ENCODE data around the gene ZHX3.
A peak's percentile ranks its signal among the peaks of the same experiment; 100 is the strongest.

The ZHX3 gene

GRCh38 chr20:41234546-41234945, 83.0 kb downstream of the ZHX3 start:
- TF ChIP-seq CTCF (IDR thresholded peaks at IDR 0.05; ENCODE audit: low read depth, low read length), result no peak
- DNase-seq (ENCODE audit: extremely low read depth, low read depth), result no peak

GRCh38 chr20:41234041-41234440, 83.5 kb downstream of the ZHX3 start:
- DNase-seq (ENCODE audit: extremely low read depth, low read depth), result no peak

GRCh38 chr20:41232973-41233926, 84.3 kb downstream of the ZHX3 start:
- peak; percentile 70 for DNase-seq (ENCODE audit: extremely low read depth, low read depth)
- TF ChIP-seq CTCF (IDR thresholded peaks at IDR 0.05; ENCODE audit: low read depth, low read length), result no peak

More at GRCh38 chr20:41234041-41234440, 83.5 kb downstream of the ZHX3 start:
- no peak for TF ChIP-seq CTCF (IDR thresholded peaks at IDR 0.05; ENCODE audit: low read depth, low read length)

GRCh38 chr20:41231136-41231535, 86.4 kb downstream of the ZHX3 start:
- no peak for TF ChIP-seq CTCF (IDR thresholded peaks at IDR 0.05; ENCODE audit: low read depth, low read length)
- no peak for DNase-seq (ENCODE audit: extremely low read depth, low read depth)

GRCh38 chr20:41230136-41230535, 87.4 kb downstream of the ZHX3 start:
- no peak for TF ChIP-seq CTCF (IDR thresholded peaks at IDR 0.05; ENCODE audit: low read depth, low read length)
- no peak for DNase-seq (ENCODE audit: extremely low read depth, low read depth)

- no peak for DNase-seq (ENCODE audit: extremely low read depth, low read depth)
- no peak for TF ChIP-seq CTCF (IDR thresholded peaks at IDR 0.05; ENCODE audit: low read depth, low read length)
These were observed 88.3 kb downstream of the ZHX3 start for GRCh38 chr20:41229259-41229658.

GRCh38 chr20:41228858-41229257, 88.7 kb downstream of the ZHX3 start:
- DNase-seq (ENCODE audit: extremely low read depth, low read depth), result no peak
- no peak for TF ChIP-seq CTCF (IDR thresholded peaks at IDR 0.05; ENCODE audit: low read depth, low read length)

Measured in AG09319 (cell line).